ENCODE data around the gene EXD2.

The EXD2 gene

GRCh38 chr14:69151458-69152180, 39.7 kb upstream of the EXD2 start:
- no CpG with 5 or more reads among the region's 57 CpGs for WGBS (ENCODE audit: extremely low coverage, insufficient coverage, insufficient read length)
- peak; percentile 30 to 65 for DNase-seq
- H4K91ac ChIP-seq (ENCODE audit: low read depth, low read length): peak overlapping the region; percentile 92
- H3K4me3 ChIP-seq (ENCODE audit: low read depth, low read length): peak overlapping the region; percentile 89
- H2AFZ ChIP-seq (ENCODE audit: insufficient read depth, low read length, poor library complexity): peak overlapping the region; percentile 85
- H2BK5ac ChIP-seq (ENCODE audit: low read depth, low read length, poor library complexity): peak overlapping the region; percentile 88
- peak overlapping the region; percentile 85 for H4K12ac ChIP-seq (ENCODE audit: low read depth, low read length)
- peak overlapping the region; percentile 82 for H2BK120ac ChIP-seq (ENCODE audit: insufficient read depth, low read length, poor library complexity)
- peak overlapping the region; percentile 85 for H3K14ac ChIP-seq (ENCODE audit: low read length)
- peaks cover 16% of the 10 kb centered on the region for H3K79me2 ChIP-seq (ENCODE audit: control insufficient read depth, insufficient read depth, low read length, poor library complexity)
- peak overlapping the region; percentile 94 for H3K18ac ChIP-seq (ENCODE audit: low read length)
- H3K4ac ChIP-seq (ENCODE audit: low read depth, low read length): peak overlapping the region; percentile 91
- no peak overlapping the region for H3K23ac ChIP-seq (ENCODE audit: low read length)
- no peak overlapping the region for H2BK12ac ChIP-seq (ENCODE audit: low read length)
- H3K36me3 ChIP-seq (ENCODE audit: control insufficient read depth in 1 of 2, insufficient read depth in 2 of 2, low read length in 2 of 2): peaks cover 0 to 4% of the 10 kb centered on the region in 2 experiments
- no peaks in the 10 kb centered on the region for H3K4me1 ChIP-seq (ENCODE audit: control insufficient read depth in 1 of 2, insufficient read depth in 2 of 2, low read length in 2 of 2)
- H3K79me1 ChIP-seq (ENCODE audit: low read length): peaks cover 21% of the 10 kb centered on the region
- H3K27me3 ChIP-seq (ENCODE audit: insufficient read depth, low read length): no peaks in the 10 kb centered on the region
- peak overlapping the region; percentile 95 for H4K8ac ChIP-seq (ENCODE audit: low read depth, low read length)
- peak overlapping the region; percentile 88 for H3K27ac ChIP-seq (ENCODE audit: low read depth, low read length)
- peak overlapping the region; percentile 90 for H3K4me2 ChIP-seq (ENCODE audit: low read length)
- peak overlapping the region; percentile 90 for H3K9ac ChIP-seq (ENCODE audit: low read length)
- H2AK5ac ChIP-seq (ENCODE audit: low read length): peak overlapping the region; percentile 83
- no peaks in the 10 kb centered on the region for H3K9me3 ChIP-seq (ENCODE audit: insufficient read depth, low read depth, low read length)

- peak overlapping the region; percentile 92 for H4K91ac ChIP-seq (ENCODE audit: low read depth, low read length)
- H3K4me3 ChIP-seq (ENCODE audit: low read depth, low read length): peak overlapping the region; percentile 89
- H3K4me2 ChIP-seq (ENCODE audit: low read length): peak overlapping the region; percentile 90
- DNase-seq: peak in 1 of 2 donors; percentile 31
- H2AK5ac ChIP-seq (ENCODE audit: low read length): no peak overlapping the region
- H3K79me2 ChIP-seq (ENCODE audit: control insufficient read depth, insufficient read depth, low read length, poor library complexity): peaks cover 16% of the 10 kb centered on the region
- H2AFZ ChIP-seq (ENCODE audit: insufficient read depth, low read length, poor library complexity): peak overlapping the region; percentile 55
- H3K14ac ChIP-seq (ENCODE audit: low read length): peak overlapping the region; percentile 85
- no peak overlapping the region for H3K23ac ChIP-seq (ENCODE audit: low read length)
- H3K4ac ChIP-seq (ENCODE audit: low read depth, low read length): peak overlapping the region; percentile 91
- peak overlapping the region; percentile 90 for H3K9ac ChIP-seq (ENCODE audit: low read length)
- H3K27ac ChIP-seq (ENCODE audit: low read depth, low read length): peak overlapping the region; percentile 88
- H3K9me3 ChIP-seq (ENCODE audit: insufficient read depth, low read depth, low read length): no peaks in the 10 kb centered on the region
- WGBS (ENCODE audit: extremely low coverage, insufficient coverage, insufficient read length): no CpG with 5 or more reads among the region's 38 CpGs
- peak overlapping the region; percentile 95 for H4K8ac ChIP-seq (ENCODE audit: low read depth, low read length)
- H4K12ac ChIP-seq (ENCODE audit: low read depth, low read length): peak overlapping the region; percentile 85
- H2BK12ac ChIP-seq (ENCODE audit: low read length): no peak overlapping the region
- H2BK120ac ChIP-seq (ENCODE audit: insufficient read depth, low read length, poor library complexity): peak overlapping the region; percentile 85
- no peaks in the 10 kb centered on the region for H3K4me1 ChIP-seq (ENCODE audit: control insufficient read depth in 1 of 2, insufficient read depth in 2 of 2, low read length in 2 of 2)
- peaks cover 0 to 4% of the 10 kb centered on the region in 2 experiments for H3K36me3 ChIP-seq (ENCODE audit: control insufficient read depth in 1 of 2, insufficient read depth in 2 of 2, low read length in 2 of 2)
- H3K18ac ChIP-seq (ENCODE audit: low read length): peak overlapping the region; percentile 94
- peaks cover 21% of the 10 kb centered on the region for H3K79me1 ChIP-seq (ENCODE audit: low read length)
- no peaks in the 10 kb centered on the region for H3K27me3 ChIP-seq (ENCODE audit: insufficient read depth, low read length)
- peak overlapping the region; percentile 88 for H2BK5ac ChIP-seq (ENCODE audit: low read depth, low read length, poor library complexity)
Measured at GRCh38 chr14:69152181-69152901, 39.0 kb upstream of the EXD2 start.

GRCh38 chr14:69152902-69153151, 38.5 kb upstream of the EXD2 start, which contains the start of gene DCAF5:
DCAF5 (minus strand) TSS chr14:69153119; CDS start chr14:69152978, 141 bp downstream.
- WGBS (ENCODE audit: extremely low coverage, insufficient coverage, insufficient read length): no CpG with 5 or more reads among the region's 26 CpGs

GRCh38 chr14:69153152-69153872, 38.0 kb upstream of the EXD2 start:
- H3K4me2 ChIP-seq (ENCODE audit: low read length): peak overlapping the region; percentile 90
- peaks cover 21% of the 10 kb centered on the region for H3K79me1 ChIP-seq (ENCODE audit: low read length)

More at GRCh38 chr14:69152902-69153151, 38.5 kb upstream of the EXD2 start, which contains the start of gene DCAF5:
- peak within 1 kb of the TSS; percentile 90 for H3K9ac ChIP-seq (ENCODE audit: low read length)
- H2BK5ac ChIP-seq (ENCODE audit: low read depth, low read length, poor library complexity): peak within 1 kb of the TSS; percentile 88
- H4K8ac ChIP-seq (ENCODE audit: low read depth, low read length): peak within 1 kb of the TSS; percentile 95
- H3K36me3 ChIP-seq (ENCODE audit: control insufficient read depth in 1 of 2, insufficient read depth in 2 of 2, low read length in 2 of 2): peaks cover 0 to 4% of the 10 kb centered on the region in 2 experiments
- peak within 1 kb of the TSS; percentile 92 for H2AFZ ChIP-seq (ENCODE audit: insufficient read depth, low read length, poor library complexity)
- H3K79me2 ChIP-seq (ENCODE audit: control insufficient read depth, insufficient read depth, low read length, poor library complexity): peaks cover 16% of the 10 kb centered on the region
- H3K18ac ChIP-seq (ENCODE audit: low read length): peak within 1 kb of the TSS; percentile 94
- H2BK120ac ChIP-seq (ENCODE audit: insufficient read depth, low read length, poor library complexity): peak within 1 kb of the TSS; percentile 85
- H3K4me2 ChIP-seq (ENCODE audit: low read length): peak within 1 kb of the TSS; percentile 90
- peak within 1 kb of the TSS; percentile 91 for H3K4ac ChIP-seq (ENCODE audit: low read depth, low read length)
- H2BK12ac ChIP-seq (ENCODE audit: low read length): no peak within 1 kb of the TSS
- H4K12ac ChIP-seq (ENCODE audit: low read depth, low read length): peak within 1 kb of the TSS; percentile 92
- peak within 1 kb of the TSS; percentile 83 for H2AK5ac ChIP-seq (ENCODE audit: low read length)
- H3K4me1 ChIP-seq (ENCODE audit: control insufficient read depth in 1 of 2, insufficient read depth in 2 of 2, low read length in 2 of 2): no peaks in the 10 kb centered on the region
- peak; percentile 92 to 93 for DNase-seq
- H3K23ac ChIP-seq (ENCODE audit: low read length): no peak within 1 kb of the TSS
- H3K14ac ChIP-seq (ENCODE audit: low read length): peak within 1 kb of the TSS; percentile 87
- H3K27me3 ChIP-seq (ENCODE audit: insufficient read depth, low read length): no peaks in the 10 kb centered on the region
- H3K27ac ChIP-seq (ENCODE audit: low read depth, low read length): peak within 1 kb of the TSS; percentile 88
- H3K4me3 ChIP-seq (ENCODE audit: low read depth, low read length): peak within 1 kb of the TSS; percentile 89
- peak within 1 kb of the TSS; percentile 92 for H4K91ac ChIP-seq (ENCODE audit: low read depth, low read length)
- peaks cover 21% of the 10 kb centered on the region for H3K79me1 ChIP-seq (ENCODE audit: low read length)
- H3K9me3 ChIP-seq (ENCODE audit: insufficient read depth, low read depth, low read length): no peaks in the 10 kb centered on the region

More at GRCh38 chr14:69153152-69153872, 38.0 kb upstream of the EXD2 start:
- DNase-seq: peak; percentile 78 to 79
- Histone ChIP-seq H3K4me1 (ENCODE audit: control insufficient read depth in 1 of 2, insufficient read depth in 2 of 2, low read length in 2 of 2) (no peaks in the 10 kb centered on the region), H3K23ac (ENCODE audit: low read length) (no peak overlapping the region), H3K14ac (ENCODE audit: low read length) (peak overlapping the region; percentile 87), H3K79me2 (ENCODE audit: control insufficient read depth, insufficient read depth, low read length, poor library complexity) (peaks cover 16% of the 10 kb centered on the region), H2BK5ac (ENCODE audit: low read depth, low read length, poor library complexity) (peak overlapping the region; percentile 71), H3K9me3 (ENCODE audit: insufficient read depth, low read depth, low read length) (no peaks in the 10 kb centered on the region), H3K4me3 (ENCODE audit: low read depth, low read length) (peak overlapping the region; percentile 89), H2BK120ac (ENCODE audit: insufficient read depth, low read length, poor library complexity) (peak overlapping the region; percentile 76), H3K9ac (ENCODE audit: low read length) (peak overlapping the region; percentile 88), H3K27ac (ENCODE audit: low read depth, low read length) (peak overlapping the region; percentile 88), H2BK12ac (ENCODE audit: low read length) (no peak overlapping the region), H2AFZ (ENCODE audit: insufficient read depth, low read length, poor library complexity) (peak overlapping the region; percentile 92), H3K4ac (ENCODE audit: low read depth, low read length) (peak overlapping the region; percentile 73), H3K18ac (ENCODE audit: low read length) (peak overlapping the region; percentile 72), H4K12ac (ENCODE audit: low read depth, low read length) (peak overlapping the region; percentile 92), H4K8ac (ENCODE audit: low read depth, low read length) (peak overlapping the region; percentile 90), H3K36me3 (ENCODE audit: control insufficient read depth in 1 of 2, insufficient read depth in 2 of 2, low read length in 2 of 2) (peaks cover 0 to 3% of the 10 kb centered on the region in 2 experiments), H2AK5ac (ENCODE audit: low read length) (no peak overlapping the region), H4K91ac (ENCODE audit: low read depth, low read length) (peak overlapping the region; percentile 79), H3K27me3 (ENCODE audit: insufficient read depth, low read length) (no peaks in the 10 kb centered on the region)
- no CpG with 5 or more reads among the region's 72 CpGs for WGBS (ENCODE audit: extremely low coverage, insufficient coverage, insufficient read length)

All from trophoblast cell (in vitro differentiated cells and primary cell).